ENCODE measurements around the gene CTDSP1.

GRCh38 chr2:218389333-218390150 is 10.1 kb upstream of the CTDSP1 start:
- TF ChIP-seq CTCF (IDR thresholded peaks at IDR 0.05) (no peak), POLR2A (IDR thresholded peaks at IDR 0.05) (no peak)
